Measurements from ENCODE around the gene SBF2.
"Not testable (repeated sequence)": the region's sequence is repeated elsewhere in the genome, so short reads cannot be mapped to it uniquely, and the experiment has no call there.

SBF2 gene

DNA sequence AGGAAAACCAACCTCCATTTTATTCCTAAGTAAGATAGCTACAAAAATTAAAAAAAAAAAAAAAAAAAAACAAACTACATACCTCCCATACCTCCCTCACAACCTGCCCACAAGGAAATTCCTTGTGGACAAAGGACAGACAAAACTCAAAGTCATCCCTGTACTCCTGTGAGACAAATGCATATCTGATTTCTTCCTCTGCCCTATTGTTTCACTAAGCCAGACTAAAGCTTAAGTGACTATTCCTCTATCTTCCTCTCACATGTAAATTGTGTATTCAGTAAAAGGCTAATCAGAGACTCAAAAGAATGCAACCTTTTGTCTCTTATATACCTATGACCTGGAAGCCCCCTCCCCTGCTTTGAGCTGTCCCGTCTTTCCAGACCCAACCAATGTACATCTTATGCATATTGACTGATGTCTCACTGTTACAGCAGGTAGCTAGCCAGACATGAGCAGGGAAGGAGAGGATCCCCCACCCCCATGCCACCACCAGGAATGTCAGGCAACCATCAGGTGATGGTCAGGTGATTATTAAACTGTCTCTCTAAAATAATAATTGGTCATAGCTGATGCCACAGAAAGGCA, 289.4 kb downstream of the SBF2 start:
- H3K27ac ChIP-seq (ENCODE audit: low read depth, low read length, severe bottlenecking) = no peak overlapping the region
- peaks cover 9% of the 10 kb centered on the region for H3K9me3 ChIP-seq (ENCODE audit: control insufficient read depth, low read length)
- no peak overlapping the region for H3K4me3 ChIP-seq (ENCODE audit: extremely low read depth, insufficient read depth, low read length, poor library complexity, severe bottlenecking)
- WGBS, 2 experiments (ENCODE audit: insufficient coverage in 2 of 2) = 88% methylated on average over 1 of the region's 1 CpG; no CpG with 5 or more reads in 1 of the 2 experiments
- no peaks in the 10 kb centered on the region for H3K4me1 ChIP-seq (ENCODE audit: control insufficient read depth, insufficient read depth, low read length, poor library complexity, severe bottlenecking)
- H3K36me3 ChIP-seq (ENCODE audit: control insufficient read depth, insufficient read depth, low read length) = peaks cover 6% of the 10 kb centered on the region

DNA sequence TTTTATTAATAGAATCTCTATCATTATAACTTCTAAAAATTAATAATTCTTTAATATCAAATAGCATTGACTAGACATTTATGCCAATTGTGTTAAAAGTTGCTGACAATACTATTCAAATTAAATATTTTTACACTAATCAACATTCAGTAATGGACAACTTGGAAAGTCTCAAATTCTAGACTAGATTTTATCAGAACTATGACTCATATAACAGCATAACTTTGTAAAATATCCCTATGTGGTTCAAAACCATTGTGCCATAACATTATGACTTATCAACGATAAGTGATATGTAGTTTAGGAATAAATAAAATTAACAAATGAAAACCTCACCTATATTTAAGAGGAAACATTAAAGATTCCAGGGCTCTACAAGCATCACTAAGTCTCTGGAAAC, 291.8 kb downstream of the SBF2 start:
- Histone ChIP-seq H3K36me3 (ENCODE audit: control insufficient read depth, insufficient read depth, low read length) (peaks cover 8% of the 10 kb centered on the region), H3K4me3 (ENCODE audit: extremely low read depth, insufficient read depth, low read length, poor library complexity, severe bottlenecking) (no peak overlapping the region), H3K9me3 (ENCODE audit: control insufficient read depth, low read length) (no peaks in the 10 kb centered on the region), H3K27ac (ENCODE audit: low read depth, low read length, severe bottlenecking) (no peak overlapping the region), H3K4me1 (ENCODE audit: control insufficient read depth, insufficient read depth, low read length, poor library complexity, severe bottlenecking) (no peaks in the 10 kb centered on the region)
- no CpG with 5 or more reads among the region's 1 CpG for WGBS, 2 experiments (ENCODE audit: insufficient coverage in 2 of 2)

DNA sequence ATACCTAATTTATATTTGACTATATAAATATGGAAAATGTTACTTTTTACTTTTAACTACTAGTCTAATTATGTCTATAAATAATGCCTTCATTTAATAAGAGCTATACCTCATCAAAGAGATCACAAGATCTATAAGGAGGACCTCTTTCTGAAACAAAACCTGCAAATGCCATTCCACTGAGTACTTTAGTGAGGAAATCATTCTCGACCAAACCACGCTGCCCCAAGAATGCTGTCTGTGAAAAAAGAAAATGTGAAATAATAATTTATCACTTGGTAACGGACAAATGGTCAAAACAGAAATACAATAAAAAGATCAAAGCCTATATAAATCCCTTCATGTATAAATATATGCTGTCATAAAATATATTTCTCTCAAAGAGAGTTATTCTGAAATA, 301.7 kb downstream of the SBF2 start:
- Histone ChIP-seq H3K4me3 (ENCODE audit: extremely low read depth, insufficient read depth, low read length, poor library complexity, severe bottlenecking) (no peak overlapping the region), H3K27ac (ENCODE audit: low read depth, low read length, severe bottlenecking) (no peak overlapping the region), H3K4me1 (ENCODE audit: control insufficient read depth, insufficient read depth, low read length, poor library complexity, severe bottlenecking) (no peaks in the 10 kb centered on the region), H3K9me3 (ENCODE audit: control insufficient read depth, low read length) (no peaks in the 10 kb centered on the region), H3K36me3 (ENCODE audit: control insufficient read depth, insufficient read depth, low read length) (peaks cover 10% of the 10 kb centered on the region)
- no CpG with 5 or more reads among the region's 3 CpGs for whole genome bisulfite sequencing, 2 experiments (ENCODE audit: insufficient coverage in 2 of 2)

DNA sequence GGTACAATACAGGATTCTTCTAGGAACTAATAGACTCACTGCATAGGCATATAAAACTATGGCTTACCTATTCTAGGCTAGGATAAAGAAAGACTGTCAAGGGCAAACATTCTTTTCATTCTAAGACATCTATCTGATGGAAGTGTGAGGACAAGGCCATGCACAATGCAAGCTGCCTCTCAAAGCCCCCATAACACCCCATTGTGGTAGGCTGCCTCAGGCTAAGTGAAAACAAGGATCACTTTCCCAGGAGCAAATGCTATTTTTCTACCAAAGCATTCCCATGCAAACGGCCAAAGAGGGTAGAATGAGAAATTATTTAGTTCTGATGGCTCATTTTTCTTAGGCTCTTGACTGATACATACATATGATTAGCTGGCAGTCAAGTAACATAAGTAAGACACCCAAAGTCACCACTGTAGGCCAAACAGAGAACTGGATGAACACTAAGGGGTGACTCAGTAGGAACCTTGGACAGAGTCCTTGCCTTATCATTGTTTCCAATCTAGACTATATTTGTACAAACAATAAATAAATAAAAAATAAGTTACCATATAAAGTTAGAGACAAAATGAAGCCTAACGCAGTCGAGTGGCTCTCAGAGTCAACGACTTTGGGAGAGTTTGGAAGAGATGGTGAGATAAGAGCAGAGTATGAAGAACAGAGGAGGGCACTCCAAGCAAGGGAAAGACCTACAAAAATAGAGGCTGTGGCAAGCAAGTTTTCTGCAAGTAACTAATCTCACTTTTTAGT, 303.6 kb downstream of the SBF2 start:
- 81 to 91% methylated on average over 3 to 4 of the region's 4 CpGs for WGBS, 2 experiments (ENCODE audit: insufficient coverage in 2 of 2)
- H3K4me3 ChIP-seq (ENCODE audit: extremely low read depth, insufficient read depth, low read length, poor library complexity, severe bottlenecking) = no peak overlapping the region
- no peaks in the 10 kb centered on the region for H3K9me3 ChIP-seq (ENCODE audit: control insufficient read depth, low read length)
- H3K36me3 ChIP-seq (ENCODE audit: control insufficient read depth, insufficient read depth, low read length) = peaks cover 10% of the 10 kb centered on the region
- H3K4me1 ChIP-seq (ENCODE audit: control insufficient read depth, insufficient read depth, low read length, poor library complexity, severe bottlenecking) = no peaks in the 10 kb centered on the region
- no peak overlapping the region for H3K27ac ChIP-seq (ENCODE audit: low read depth, low read length, severe bottlenecking)

DNA sequence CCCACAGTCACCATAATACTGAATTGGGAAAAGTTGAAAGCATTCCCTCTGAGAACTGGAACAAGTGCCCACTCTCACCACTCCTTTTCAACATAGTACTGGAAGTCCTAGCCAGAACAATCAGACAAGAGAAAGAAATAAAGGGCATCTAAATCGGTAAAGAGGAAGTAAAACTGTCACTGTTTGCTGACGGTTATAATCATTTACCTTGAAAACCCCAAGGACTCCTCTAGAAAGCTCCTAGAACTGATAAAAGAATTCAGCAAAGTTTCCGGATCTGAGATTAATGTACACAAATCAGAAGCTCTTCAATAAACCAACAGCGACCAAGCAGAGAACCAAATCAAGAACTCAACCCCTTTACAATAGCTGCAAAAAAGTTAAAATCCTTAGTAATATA, 306.7 kb downstream of the SBF2 start:
- peaks cover 21% of the 10 kb centered on the region for H3K36me3 ChIP-seq (ENCODE audit: control insufficient read depth, insufficient read depth, low read length)
- H3K27ac ChIP-seq (ENCODE audit: low read depth, low read length, severe bottlenecking); H3K4me3 ChIP-seq (ENCODE audit: extremely low read depth, insufficient read depth, low read length, poor library complexity, severe bottlenecking); H3K9me3 ChIP-seq (ENCODE audit: control insufficient read depth, low read length); H3K4me1 ChIP-seq (ENCODE audit: control insufficient read depth, insufficient read depth, low read length, poor library complexity, severe bottlenecking): not testable (repeated sequence)
- 87 to 100% methylated on average over 1 to 2 of the region's 4 CpGs for WGBS, 2 experiments (ENCODE audit: insufficient coverage in 2 of 2)

DNA sequence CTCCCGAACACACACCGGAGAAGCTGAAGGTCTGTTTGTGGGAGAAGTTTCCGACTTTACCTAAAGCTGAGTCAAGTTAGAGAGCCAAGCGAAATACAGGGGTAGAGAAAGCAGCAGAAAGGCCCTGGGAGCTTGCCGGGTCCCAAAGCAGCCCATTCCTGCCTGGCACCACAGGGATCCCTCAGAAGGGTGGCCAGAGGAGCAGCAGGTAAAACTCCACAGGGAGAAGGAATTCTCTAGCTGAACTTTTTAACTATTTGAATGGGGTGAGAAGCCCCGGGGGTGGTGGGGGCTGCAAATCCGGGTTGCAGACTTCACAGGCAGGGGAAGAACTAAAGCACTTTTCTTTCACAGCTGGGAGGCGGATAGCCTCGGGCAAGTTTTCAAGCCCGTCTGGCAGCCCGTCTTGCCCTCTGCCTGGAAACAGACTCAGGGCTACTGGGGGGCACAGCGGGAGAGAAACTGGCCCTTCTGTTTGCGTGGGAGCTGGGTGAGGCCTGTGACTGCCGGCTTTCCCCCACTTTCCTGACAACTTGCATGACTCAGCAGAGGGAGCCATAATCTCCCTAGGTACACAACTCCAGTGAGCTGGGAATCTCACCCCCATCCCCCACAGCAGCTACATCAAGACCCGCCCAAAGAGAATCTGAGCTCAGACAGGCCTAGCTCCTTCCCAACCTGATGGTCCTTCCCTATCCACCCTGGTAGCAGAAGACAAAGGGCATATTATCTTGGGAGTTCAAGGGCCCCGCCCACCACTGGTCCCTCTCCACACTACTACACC, 311.0 kb downstream of the SBF2 start:
- Histone ChIP-seq H3K36me3 (ENCODE audit: control insufficient read depth, insufficient read depth, low read length) (peaks cover 14% of the 10 kb centered on the region), H3K9me3 (ENCODE audit: control insufficient read depth, low read length) (no peaks in the 10 kb centered on the region), H3K4me1 (ENCODE audit: control insufficient read depth, insufficient read depth, low read length, poor library complexity, severe bottlenecking) (peaks cover 12% of the 10 kb centered on the region), H3K4me3 (ENCODE audit: extremely low read depth, insufficient read depth, low read length, poor library complexity, severe bottlenecking) (no peak overlapping the region), H3K27ac (ENCODE audit: low read depth, low read length, severe bottlenecking) (peak overlapping the region; percentile 81)
- 62 to 72% methylated on average over 6 to 15 of the region's 16 CpGs for WGBS, 2 experiments (ENCODE audit: insufficient coverage in 2 of 2)

DNA sequence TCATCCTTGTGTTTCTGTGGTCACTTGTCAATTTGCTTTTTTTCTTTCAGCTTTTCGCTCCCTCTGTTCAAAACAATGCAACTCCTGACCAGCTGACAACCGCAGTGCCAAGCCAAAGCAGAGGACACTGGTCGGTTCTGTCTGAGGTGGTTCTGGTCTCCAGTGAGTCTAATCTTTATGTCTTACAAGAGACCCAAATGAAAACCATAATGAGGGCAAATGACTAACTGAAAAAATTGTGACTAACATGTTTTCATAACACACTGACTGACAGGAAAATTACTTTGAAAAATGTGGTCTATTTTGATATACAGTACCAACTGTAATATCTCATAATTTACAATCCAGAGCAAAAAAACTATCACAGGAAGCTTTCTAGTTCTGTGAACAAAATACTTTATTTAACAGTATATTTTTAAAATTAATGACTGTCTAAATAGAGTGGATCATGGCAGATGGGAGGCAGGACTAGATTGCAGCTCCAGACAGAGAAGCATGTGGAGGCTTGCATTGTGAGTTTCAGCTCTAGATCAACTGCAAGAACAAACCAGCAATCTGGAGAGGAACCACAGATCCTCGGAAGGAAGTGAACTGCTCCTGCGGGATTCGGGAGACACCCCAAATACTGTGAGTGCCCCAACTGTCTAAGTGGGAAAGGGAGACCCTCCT, 311.8 kb downstream of the SBF2 start:
- peak overlapping the region; percentile 81 for H3K27ac ChIP-seq (ENCODE audit: low read depth, low read length, severe bottlenecking)
- H3K4me3 ChIP-seq (ENCODE audit: extremely low read depth, insufficient read depth, low read length, poor library complexity, severe bottlenecking) = no peak overlapping the region
- 91 to 98% methylated on average over 4 to 5 of the region's 6 CpGs for WGBS, 2 experiments (ENCODE audit: insufficient coverage in 2 of 2)
- peaks cover 18% of the 10 kb centered on the region for H3K4me1 ChIP-seq (ENCODE audit: control insufficient read depth, insufficient read depth, low read length, poor library complexity, severe bottlenecking)
- H3K9me3 ChIP-seq (ENCODE audit: control insufficient read depth, low read length) = no peaks in the 10 kb centered on the region
- H3K36me3 ChIP-seq (ENCODE audit: control insufficient read depth, insufficient read depth, low read length) = peaks cover 11% of the 10 kb centered on the region

DNA sequence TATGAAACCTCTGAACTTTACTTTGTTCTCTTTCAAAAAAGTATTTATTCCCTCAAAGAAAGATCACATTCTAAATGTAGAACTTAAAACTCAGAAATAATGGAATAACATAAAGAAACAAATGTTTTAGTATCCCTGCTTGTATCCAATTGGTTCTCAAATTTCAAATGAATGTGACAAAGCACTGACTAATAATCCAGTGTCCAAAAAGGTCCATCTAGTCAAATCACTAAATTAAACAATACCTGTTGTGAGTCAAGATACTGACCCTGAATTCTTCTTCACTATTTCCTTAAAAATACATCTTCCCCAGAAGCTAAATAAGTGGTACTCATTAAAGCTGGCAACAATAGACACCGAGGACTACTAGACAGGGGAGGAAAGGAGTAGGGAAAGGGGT, 313.1 kb downstream of the SBF2 start:
- Histone ChIP-seq H3K9me3 (ENCODE audit: control insufficient read depth, low read length) (no peaks in the 10 kb centered on the region), H3K4me3 (ENCODE audit: extremely low read depth, insufficient read depth, low read length, poor library complexity, severe bottlenecking) (no peak overlapping the region), H3K4me1 (ENCODE audit: control insufficient read depth, insufficient read depth, low read length, poor library complexity, severe bottlenecking) (peaks cover 18% of the 10 kb centered on the region), H3K27ac (ENCODE audit: low read depth, low read length, severe bottlenecking) (no peak overlapping the region), H3K36me3 (ENCODE audit: control insufficient read depth, insufficient read depth, low read length) (peaks cover 11% of the 10 kb centered on the region)
- no CpG with 5 or more reads among the region's 1 CpG for WGBS, 2 experiments (ENCODE audit: insufficient coverage in 2 of 2)

DNA sequence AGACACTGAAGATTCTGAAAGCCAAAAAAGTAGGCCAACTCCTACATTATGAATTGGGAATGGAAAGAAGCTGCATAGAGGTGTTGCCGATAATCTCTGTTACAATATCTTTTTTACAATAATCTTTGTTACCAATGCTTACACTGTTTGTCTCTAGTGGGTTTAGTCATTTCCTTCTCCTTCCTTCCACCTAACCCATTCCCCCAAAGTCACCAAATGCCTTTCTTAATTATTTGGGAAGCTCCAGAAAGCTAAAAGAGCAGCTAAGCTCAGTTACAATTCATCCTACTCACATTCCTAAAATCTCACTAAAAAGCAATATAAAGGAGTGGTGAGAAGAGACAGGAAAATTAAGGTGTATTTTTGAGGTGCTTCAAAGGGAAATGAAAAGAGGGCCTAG, 316.5 kb downstream of the SBF2 start:
- Histone ChIP-seq H3K4me1 (ENCODE audit: control insufficient read depth, insufficient read depth, low read length, poor library complexity, severe bottlenecking) (peaks cover 22% of the 10 kb centered on the region), H3K9me3 (ENCODE audit: control insufficient read depth, low read length) (no peaks in the 10 kb centered on the region), H3K27ac (ENCODE audit: low read depth, low read length, severe bottlenecking) (peak overlapping the region; percentile 42), H3K4me3 (ENCODE audit: extremely low read depth, insufficient read depth, low read length, poor library complexity, severe bottlenecking) (no peak overlapping the region), H3K36me3 (ENCODE audit: control insufficient read depth, insufficient read depth, low read length) (no peaks in the 10 kb centered on the region)
- no CpG with 5 or more reads among the region's 1 CpG for WGBS, 2 experiments (ENCODE audit: insufficient coverage in 2 of 2)

DNA sequence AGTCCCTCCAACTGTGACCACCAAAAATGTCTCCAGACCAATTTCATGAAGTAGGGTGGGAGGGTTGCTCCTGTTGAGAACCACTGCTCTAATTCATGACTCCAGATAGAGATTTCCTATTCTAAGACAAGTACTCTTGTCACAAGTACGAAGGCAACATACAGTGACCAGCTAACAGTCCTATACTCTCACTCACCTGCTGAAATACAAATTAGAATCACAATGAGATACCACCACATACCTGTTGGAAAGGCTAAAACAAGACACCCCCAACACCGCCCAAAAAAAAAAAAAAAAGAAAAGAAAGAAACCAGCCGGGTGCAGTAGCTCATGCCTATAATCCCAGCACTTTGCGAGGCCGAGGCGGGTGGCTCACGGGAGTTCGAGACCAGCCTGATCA, 319.6 kb downstream of the SBF2 start:
- WGBS, 2 experiments (ENCODE audit: insufficient coverage in 2 of 2) = 100% methylated on average over 4 of the region's 8 CpGs; no CpG with 5 or more reads in 1 of the 2 experiments
- Histone ChIP-seq H3K27ac (ENCODE audit: low read depth, low read length, severe bottlenecking) (no peak overlapping the region), H3K36me3 (ENCODE audit: control insufficient read depth, insufficient read depth, low read length) (no peaks in the 10 kb centered on the region), H3K4me1 (ENCODE audit: control insufficient read depth, insufficient read depth, low read length, poor library complexity, severe bottlenecking) (peaks cover 15% of the 10 kb centered on the region), H3K9me3 (ENCODE audit: control insufficient read depth, low read length) (no peaks in the 10 kb centered on the region), H3K4me3 (ENCODE audit: extremely low read depth, insufficient read depth, low read length, poor library complexity, severe bottlenecking) (no peak overlapping the region)

Measured in mesodermal cell (in vitro differentiated cells).